Activated naive CD8-positive, alpha-beta T cell treated with anti-CD3 and anti-CD28 coated beads for 36 hours (primary cell): ENCODE data around the gene ZNRF3. TPM values are rescaled to one million over a fixed set of nuclear protein-coding genes. Genes with fewer than 3 reads are reported as not detected.
A peak's percentile ranks its signal among the peaks of the same experiment; 100 is the strongest.
"Not testable (repeated sequence)": the region's sequence is repeated elsewhere in the genome, so short reads cannot be mapped to it uniquely, and the experiment has no call there.

Experiments
- DNase-seq: peaks from one replicate; pipeline ENCODE4 v3.0.0; 2021
- H3K27ac Mint-ChIP-seq: one replicate; pipeline ENCODE4 v1.8.0; 2022; ENCODE audit warnings: mild to moderate bottlenecking, moderate library complexity, mixed read lengths
- H3K27me3 Mint-ChIP-seq: one replicate; pipeline ENCODE4 v1.8.0; 2022; ENCODE audit warnings: mild to moderate bottlenecking, mixed read lengths
- H3K36me3 Mint-ChIP-seq: one replicate; pipeline ENCODE4 v1.8.0; 2021; ENCODE audit warnings: mild to moderate bottlenecking, mixed read lengths
- H3K4me1 Mint-ChIP-seq: one replicate; pipeline ENCODE4 v1.8.0; 2021; ENCODE audit warnings: mixed read lengths
- H3K4me3 Mint-ChIP-seq: one replicate; pipeline ENCODE4 v1.8.0; 2022; ENCODE audit warnings: mild to moderate bottlenecking, moderate library complexity, mixed read lengths
- H3K9me3 Mint-ChIP-seq: one replicate; pipeline ENCODE4 v1.8.0; 2022; ENCODE audit warnings: mixed read lengths
- total RNA-seq, 2 experiments: library from RNA; stranded (reverse); gene quantifications; one replicate each; pipeline ENCODE4 v1.2.3, GENCODE V29; 2021

Gene ZNRF3
- total RNA-seq, 2 experiments from 2014 or later: 2.2 to 2.4 TPM

- no peak overlapping the region for H3K27ac Mint-ChIP-seq
Observed at GRCh38 chr22:29037340-29037932, 154.1 kb downstream of the ZNRF3 start.

GRCh38 chr22:29039148-29039547 is 155.8 kb downstream of the ZNRF3 start:
- DNase-seq: no peak
- Mint-ChIP-seq H3K9me3 (no peaks in the 10 kb centered on the region), H3K4me3 (no peak overlapping the region), H3K27ac (no peak overlapping the region), H3K27me3 (peaks cover 28% of the 10 kb centered on the region), H3K36me3 (no peaks in the 10 kb centered on the region), H3K4me1 (no peaks in the 10 kb centered on the region)

More at GRCh38 chr22:29037340-29037932, 154.1 kb downstream of the ZNRF3 start:
- peaks cover 45% of the 10 kb centered on the region for H3K27me3 Mint-ChIP-seq
- H3K4me1 Mint-ChIP-seq: no peaks in the 10 kb centered on the region
- H3K4me3 Mint-ChIP-seq: no peak overlapping the region
- DNase-seq: no peak
- H3K36me3 Mint-ChIP-seq: no peaks in the 10 kb centered on the region
- no peaks in the 10 kb centered on the region for H3K9me3 Mint-ChIP-seq

GRCh38 chr22:29039684-29040083 is 156.3 kb downstream of the ZNRF3 start:
- peaks cover 22% of the 10 kb centered on the region for H3K27me3 Mint-ChIP-seq
- H3K27ac Mint-ChIP-seq, DNase-seq, H3K4me3 Mint-ChIP-seq, H3K9me3 Mint-ChIP-seq, H3K4me1 Mint-ChIP-seq, H3K36me3 Mint-ChIP-seq: not testable (repeated sequence)

- no peak overlapping the region for H3K27ac Mint-ChIP-seq
- peak; percentile 26 for DNase-seq
- no peaks in the 10 kb centered on the region for H3K9me3 Mint-ChIP-seq
- H3K27me3 Mint-ChIP-seq: peaks cover 22% of the 10 kb centered on the region
- no peaks in the 10 kb centered on the region for H3K4me1 Mint-ChIP-seq
- no peaks in the 10 kb centered on the region for H3K36me3 Mint-ChIP-seq
- no peak overlapping the region for H3K4me3 Mint-ChIP-seq
Observed at GRCh38 chr22:29040385-29041275, 157.3 kb downstream of the ZNRF3 start.

GRCh38 chr22:29041408-29041807 is 158.0 kb downstream of the ZNRF3 start:
- Mint-ChIP-seq H3K27ac (no peak overlapping the region), H3K4me3 (no peak overlapping the region), H3K36me3 (no peaks in the 10 kb centered on the region), H3K27me3 (peaks cover 17% of the 10 kb centered on the region), H3K9me3 (no peaks in the 10 kb centered on the region), H3K4me1 (no peaks in the 10 kb centered on the region)
- no peak for DNase-seq

- H3K4me3 Mint-ChIP-seq: no peak overlapping the region
- H3K27ac Mint-ChIP-seq: no peak overlapping the region
- DNase-seq: no peak
- no peaks in the 10 kb centered on the region for H3K9me3 Mint-ChIP-seq
- H3K27me3 Mint-ChIP-seq: peaks cover 15% of the 10 kb centered on the region
- H3K4me1 Mint-ChIP-seq: no peaks in the 10 kb centered on the region
- no peaks in the 10 kb centered on the region for H3K36me3 Mint-ChIP-seq
Observed at GRCh38 chr22:29043906-29044575, 160.7 kb downstream of the ZNRF3 start.

- Mint-ChIP-seq H3K4me1 (no peaks in the 10 kb centered on the region), H3K4me3 (no peak overlapping the region), H3K36me3 (peaks cover 2% of the 10 kb centered on the region), H3K27me3 (peaks cover 8% of the 10 kb centered on the region), H3K9me3 (no peaks in the 10 kb centered on the region), H3K27ac (no peak overlapping the region)
- DNase-seq: no peak
Observed at GRCh38 chr22:29044657-29045176, 161.3 kb downstream of the ZNRF3 start.

GRCh38 chr22:29048822-29049654 is 165.7 kb downstream of the ZNRF3 start:
- Mint-ChIP-seq H3K27ac (no peak overlapping the region), H3K27me3 (no peaks in the 10 kb centered on the region), H3K9me3 (no peaks in the 10 kb centered on the region), H3K36me3 (peaks cover 2% of the 10 kb centered on the region), H3K4me1 (no peaks in the 10 kb centered on the region), H3K4me3 (no peak overlapping the region)
- DNase-seq: no peak

- peaks cover 1% of the 10 kb centered on the region for H3K27me3 Mint-ChIP-seq
- H3K27ac Mint-ChIP-seq: no peak overlapping the region
- H3K36me3 Mint-ChIP-seq: peaks cover 2% of the 10 kb centered on the region
- H3K4me3 Mint-ChIP-seq: no peak overlapping the region
- no peaks in the 10 kb centered on the region for H3K9me3 Mint-ChIP-seq
- DNase-seq: no peak
- no peaks in the 10 kb centered on the region for H3K4me1 Mint-ChIP-seq
Observed at GRCh38 chr22:29049655-29050263, 166.4 kb downstream of the ZNRF3 start.

GRCh38 chr22:29050457-29050856 is 167.1 kb downstream of the ZNRF3 start:
- H3K9me3 Mint-ChIP-seq: no peaks in the 10 kb centered on the region
- H3K27ac Mint-ChIP-seq: no peak overlapping the region
- no peaks in the 10 kb centered on the region for H3K4me1 Mint-ChIP-seq
- peaks cover 3% of the 10 kb centered on the region for H3K27me3 Mint-ChIP-seq
- H3K4me3 Mint-ChIP-seq: no peak overlapping the region
- H3K36me3 Mint-ChIP-seq: peaks cover 2% of the 10 kb centered on the region
- DNase-seq: no peak

GRCh38 chr22:29053048-29053702 is 169.8 kb downstream of the ZNRF3 start:
- Mint-ChIP-seq H3K4me3 (no peak overlapping the region), H3K36me3 (peaks cover 2% of the 10 kb centered on the region), H3K9me3 (no peaks in the 10 kb centered on the region), H3K4me1 (no peaks in the 10 kb centered on the region), H3K27ac (no peak overlapping the region), H3K27me3 (peaks cover 3% of the 10 kb centered on the region)
- DNase-seq: no peak

GRCh38 chr22:29054251-29054767 is 170.9 kb downstream of the ZNRF3 start:
- H3K4me1 Mint-ChIP-seq: no peaks in the 10 kb centered on the region
- peaks cover 2% of the 10 kb centered on the region for H3K36me3 Mint-ChIP-seq
- no peaks in the 10 kb centered on the region for H3K9me3 Mint-ChIP-seq
- H3K27ac Mint-ChIP-seq: no peak overlapping the region
- H3K27me3 Mint-ChIP-seq: peaks cover 3% of the 10 kb centered on the region
- H3K4me3 Mint-ChIP-seq: no peak overlapping the region
- no peak for DNase-seq

- no peak for DNase-seq
- no peaks in the 10 kb centered on the region for H3K9me3 Mint-ChIP-seq
- H3K36me3 Mint-ChIP-seq: no peaks in the 10 kb centered on the region
- no peak overlapping the region for H3K4me3 Mint-ChIP-seq
- H3K27ac Mint-ChIP-seq: no peak overlapping the region
- peaks cover 6% of the 10 kb centered on the region for H3K27me3 Mint-ChIP-seq
- no peaks in the 10 kb centered on the region for H3K4me1 Mint-ChIP-seq
Observed at GRCh38 chr22:29055192-29055830, 171.9 kb downstream of the ZNRF3 start.
